Smooth muscle cell (in vitro differentiated cells): ENCODE data around the gene GNAZ. TPM values are rescaled to one million over a fixed set of nuclear protein-coding genes. Genes with fewer than 3 reads are reported as not detected.

Experiments
- DNase-seq: peaks from one replicate; lab custom pipeline; 2025; ENCODE audit not compliant: unreplicated experiment; lab: John Stamatoyannopoulos, UW
- H2AFZ ChIP-seq: fragments of 200-600 bp; sonication (generic); 2 replicates; pipeline ENCODE4 v1.6.0; 2016; ENCODE audit warnings: antibody characterized with exemption, low read depth, mild to moderate bottlenecking
- H3F3A ChIP-seq: fragments of 200-600 bp; sonication (generic); 2 replicates; pipeline ENCODE4 v1.6.0; 2017; ENCODE audit warnings: antibody characterized with exemption, low read depth
- H3K27ac ChIP-seq: fragments of 200-600 bp; sonication (generic); 2 replicates; pipeline ENCODE4 v1.5.1; 2016; ENCODE audit warnings: low read depth, mild to moderate bottlenecking
- H3K27me3 ChIP-seq: fragments of 200-600 bp; sonication (generic); 2 replicates; pipeline ENCODE4 v1.6.1; 2016; ENCODE audit warnings: low read depth, mild to moderate bottlenecking
- H3K36me3 ChIP-seq: fragments of 200-600 bp; sonication (generic); 2 replicates; pipeline ENCODE4 v1.5.1; 2016; ENCODE audit warnings: low read depth
- H3K4me1 ChIP-seq: fragments of 200-600 bp; sonication (generic); 2 replicates; pipeline ENCODE4 v1.5.1; 2016; ENCODE audit warnings: low read depth
- H3K4me2 ChIP-seq: fragments of 200-600 bp; sonication (generic); 2 replicates; pipeline ENCODE4 v1.6.0; 2016; ENCODE audit warnings: mild to moderate bottlenecking
- H3K4me3 ChIP-seq: fragments of 200-600 bp; sonication (generic); 2 replicates; pipeline ENCODE4 v1.5.1; 2016; ENCODE audit warnings: mild to moderate bottlenecking
- H3K79me2 ChIP-seq: fragments of 200-600 bp; sonication (generic); 2 replicates; pipeline ENCODE4 v1.6.0; 2016; ENCODE audit warnings: low read depth, mild to moderate bottlenecking
- H3K9ac ChIP-seq: fragments of 200-600 bp; sonication (generic); 2 replicates; pipeline ENCODE4 v1.6.0; 2016; ENCODE audit warnings: low read depth
- H3K9me3 ChIP-seq: fragments of 200-600 bp; sonication (generic); replicated peaks from 2 replicates; pipeline ENCODE4 v1.5.1; 2016; ENCODE audit warnings: low read depth
- H4K20me1 ChIP-seq: fragments of 200-600 bp; sonication (generic); 2 replicates; pipeline ENCODE4 v1.6.0; 2016; ENCODE audit warnings: low read depth
- WGBS: methylation state at CpG from one replicate; pipeline ENCODE4 v1.1.7; 2016; ENCODE audit warnings: low lambda C conversion rate; 5-methylcytosine and 5-hydroxymethylcytosine counted together
- polyA plus RNA-seq: library from polyadenylated mRNA; unstranded; fragments of >200 nt; fragmentation: Nextera tagmentation; extraction: Ambion mirVana; gene quantifications from 2 replicates; pipeline ENCODE4 v1.2.1, GENCODE V29; 2016
- total RNA-seq: library from RNA; depleted of rRNA; stranded (reverse); fragments of >200 nt; gene quantifications from 2 replicates; pipeline ENCODE4 v1.2.3, GENCODE V29; 2014
- TF ChIP-seq, protein P1 (sequence below): fragments of 200-600 bp; sonication (generic); IDR thresholded peaks from 2 replicates; pipeline ENCODE4 v1.5.1; 2017; ENCODE audit warnings: borderline replicate concordance, mild to moderate bottlenecking, antibody characterized with exemption; ENCODE audit not compliant: insufficient read depth, poor library complexity, severe bottlenecking

GNAZ gene
- total and polyA plus RNA-seq, 2 experiments from 2014 or later = 0.50 to 1.2 TPM

DNA sequence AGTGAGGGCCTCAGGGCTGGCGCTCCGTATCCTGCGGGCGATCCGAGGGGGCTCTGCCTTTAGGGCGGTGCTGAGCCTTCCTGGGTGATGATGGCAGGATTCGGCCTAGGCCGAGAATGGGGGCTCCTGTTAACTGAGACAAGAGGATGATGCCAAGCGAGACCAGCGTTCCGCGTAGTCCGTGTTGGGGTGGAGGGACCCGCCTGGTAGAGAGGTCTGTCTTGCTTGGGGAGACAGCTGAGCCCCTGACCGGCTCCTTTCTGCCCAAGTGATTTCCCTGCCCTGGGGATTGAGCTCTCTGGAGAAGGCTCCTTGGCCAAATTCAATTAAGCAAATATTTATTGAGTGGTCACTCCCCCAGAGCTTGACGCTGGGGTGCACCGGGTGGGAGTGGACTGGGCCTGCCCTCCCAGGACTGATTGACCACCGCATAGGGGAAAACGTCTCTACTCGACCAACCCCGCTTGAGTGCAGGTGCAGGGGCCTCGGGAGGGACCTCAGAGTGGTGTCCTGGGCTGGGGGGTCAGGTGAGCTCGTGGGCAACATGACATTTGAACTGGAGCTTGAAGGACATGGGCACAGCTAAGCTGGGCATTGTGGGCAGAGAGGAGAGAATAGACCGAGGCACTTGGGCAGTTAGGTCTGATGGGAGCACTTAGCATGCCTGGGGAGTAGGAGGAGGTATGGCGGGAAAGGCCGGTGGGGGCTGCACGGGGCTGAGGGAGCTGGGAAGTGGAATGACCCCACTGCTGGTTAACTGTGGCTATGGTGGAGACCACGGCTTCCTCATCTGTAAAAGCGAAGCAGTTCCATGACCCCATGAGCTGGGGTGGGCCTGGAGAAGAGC is 1.1 kb downstream of the GNAZ start:
- Histone ChIP-seq H3K4me1 (peaks cover 4% of the 10 kb centered on the region), H3K36me3 (no peaks in the 10 kb centered on the region), H2AFZ (peak overlapping the region; percentile 75), H3K9ac (no peak overlapping the region), H3K9me3 (no peaks in the 10 kb centered on the region), H4K20me1 (no peaks in the 10 kb centered on the region), H3F3A (no peaks in the 10 kb centered on the region), H3K4me3 (peak overlapping the region; percentile 60), H3K4me2 (peak overlapping the region; percentile 97), H3K27ac (no peak overlapping the region), H3K27me3 (peaks cover 34% of the 10 kb centered on the region), H3K79me2 (no peaks in the 10 kb centered on the region)
- no peak for DNase-seq
- 69% methylated on average over 29 of the region's 29 CpGs for WGBS
- TF ChIP-seq, protein P1, sequence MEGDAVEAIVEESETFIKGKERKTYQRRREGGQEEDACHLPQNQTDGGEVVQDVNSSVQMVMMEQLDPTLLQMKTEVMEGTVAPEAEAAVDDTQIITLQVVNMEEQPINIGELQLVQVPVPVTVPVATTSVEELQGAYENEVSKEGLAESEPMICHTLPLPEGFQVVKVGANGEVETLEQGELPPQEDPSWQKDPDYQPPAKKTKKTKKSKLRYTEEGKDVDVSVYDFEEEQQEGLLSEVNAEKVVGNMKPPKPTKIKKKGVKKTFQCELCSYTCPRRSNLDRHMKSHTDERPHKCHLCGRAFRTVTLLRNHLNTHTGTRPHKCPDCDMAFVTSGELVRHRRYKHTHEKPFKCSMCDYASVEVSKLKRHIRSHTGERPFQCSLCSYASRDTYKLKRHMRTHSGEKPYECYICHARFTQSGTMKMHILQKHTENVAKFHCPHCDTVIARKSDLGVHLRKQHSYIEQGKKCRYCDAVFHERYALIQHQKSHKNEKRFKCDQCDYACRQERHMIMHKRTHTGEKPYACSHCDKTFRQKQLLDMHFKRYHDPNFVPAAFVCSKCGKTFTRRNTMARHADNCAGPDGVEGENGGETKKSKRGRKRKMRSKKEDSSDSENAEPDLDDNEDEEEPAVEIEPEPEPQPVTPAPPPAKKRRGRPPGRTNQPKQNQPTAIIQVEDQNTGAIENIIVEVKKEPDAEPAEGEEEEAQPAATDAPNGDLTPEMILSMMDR = no peak

DNA sequence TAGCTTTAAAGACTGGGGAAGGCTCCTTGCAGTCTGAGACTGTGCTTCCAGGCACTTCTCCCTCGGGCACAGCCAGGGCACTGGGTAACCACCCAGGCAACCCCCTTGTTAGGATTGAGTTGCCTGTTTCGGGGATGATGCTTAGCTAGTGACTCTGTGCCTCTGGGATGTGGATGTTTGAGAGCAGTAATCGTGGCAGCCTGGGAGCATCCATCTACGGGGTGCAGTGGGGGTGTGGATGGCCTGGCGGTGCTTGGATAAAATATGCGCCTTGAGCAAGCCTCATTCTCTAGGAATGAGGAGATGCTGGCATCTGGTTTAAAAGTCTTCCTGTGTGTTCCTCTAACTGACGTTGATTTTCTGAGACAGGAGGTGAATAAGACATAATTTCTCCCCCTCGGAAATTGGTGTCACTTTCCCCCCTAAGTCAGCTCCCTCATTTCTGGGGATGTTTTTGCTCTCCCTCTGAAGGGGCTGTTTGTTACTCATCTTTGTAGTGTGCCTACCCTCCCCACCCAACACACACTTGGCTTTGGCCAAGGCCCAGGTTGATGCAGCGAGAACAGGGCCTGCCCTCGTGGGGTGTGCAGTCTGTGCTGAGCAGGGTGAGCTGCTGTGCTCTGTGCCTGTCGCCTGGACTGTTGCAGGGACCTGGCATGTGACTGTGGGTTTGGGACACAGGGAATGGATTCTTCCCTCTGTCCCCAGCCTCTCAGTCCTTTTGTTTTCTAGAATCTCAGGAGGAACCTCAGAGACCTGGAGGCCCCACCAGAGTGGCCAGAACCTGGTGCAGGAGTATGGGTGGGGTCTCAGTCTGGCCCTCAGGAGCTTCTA is 2.0 kb downstream of the GNAZ start:
- Histone ChIP-seq H3K27ac (no peak overlapping the region), H3F3A (no peaks in the 10 kb centered on the region), H2AFZ (no peak overlapping the region), H3K9me3 (no peaks in the 10 kb centered on the region), H3K4me1 (peaks cover 4% of the 10 kb centered on the region), H4K20me1 (no peaks in the 10 kb centered on the region), H3K36me3 (no peaks in the 10 kb centered on the region), H3K9ac (no peak overlapping the region), H3K4me3 (no peak overlapping the region), H3K79me2 (no peaks in the 10 kb centered on the region), H3K27me3 (peaks cover 34% of the 10 kb centered on the region), H3K4me2 (no peak overlapping the region)
- DNase-seq = no peak
- WGBS = 84% methylated on average over 11 of the region's 11 CpGs
- TF ChIP-seq, protein P1 = no peak

DNA sequence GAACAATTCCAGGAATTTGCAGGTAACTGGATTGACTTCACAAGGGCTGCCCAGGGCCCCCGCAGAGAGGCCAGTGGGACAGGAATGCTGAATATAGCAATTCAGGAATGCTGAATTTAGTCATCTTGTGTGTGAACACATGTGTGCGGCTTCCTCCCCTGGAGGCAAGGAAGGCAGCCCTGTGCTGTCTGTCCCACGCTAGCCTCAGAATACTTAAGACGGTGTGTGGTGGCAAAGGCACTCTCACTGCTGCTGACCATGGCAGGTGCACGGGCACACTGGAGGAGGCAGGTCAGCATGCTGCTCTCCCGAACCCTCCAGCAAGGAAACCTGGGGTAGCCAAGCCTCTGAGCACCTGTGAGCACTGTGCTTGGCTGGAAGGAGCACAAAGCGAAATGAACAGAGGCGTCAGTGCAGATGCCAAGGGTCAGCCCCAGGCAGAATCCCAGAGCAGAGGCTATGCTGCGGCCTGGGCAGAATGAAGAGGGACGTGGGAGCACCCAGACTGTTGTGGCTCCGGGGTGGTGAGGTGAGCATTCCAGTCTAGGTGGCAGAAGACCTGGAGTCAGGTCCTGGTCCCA is 2.7 kb downstream of the GNAZ start:
- Histone ChIP-seq H4K20me1 (no peaks in the 10 kb centered on the region), H3K79me2 (no peaks in the 10 kb centered on the region), H2AFZ (no peak overlapping the region), H3K9ac (no peak overlapping the region), H3K4me3 (no peak overlapping the region), H3K36me3 (no peaks in the 10 kb centered on the region), H3K27ac (no peak overlapping the region), H3K4me2 (no peak overlapping the region), H3K4me1 (peaks cover 4% of the 10 kb centered on the region), H3K27me3 (peaks cover 34% of the 10 kb centered on the region), H3F3A (no peaks in the 10 kb centered on the region), H3K9me3 (no peaks in the 10 kb centered on the region)
- TF ChIP-seq, protein P1 = no peak
- WGBS = 78% methylated on average over 10 of the region's 11 CpGs
- no peak for DNase-seq
